Gastroesophageal sphincter (tissue), 3 donors: ENCODE measurements around the gene MACC1.

Experiments
- POLR2A ChIP-seq, 2 donors: fragments of 450-650 bp; IDR thresholded peaks; one replicate each; pipeline ENCODE4 v1.6.1; 2017; ENCODE audit warnings: antibody characterized with exemption in 2 of 2, mild to moderate bottlenecking in 2 of 2, moderate library complexity in 1 of 2
- TF ChIP-seq, protein P1 (sequence below), 4 experiments: fragments of 200-600 bp in 2 of 4; fragments of 450-650 bp in 2 of 4; sonication (generic) in 1 of 4; IDR thresholded peaks; one replicate each; pipeline ENCODE4 v1.5.1; 2017 to 2019; ENCODE audit warnings: antibody characterized with exemption in 4 of 4, mild to moderate bottlenecking in 2 of 4, moderate library complexity in 2 of 4

DNA sequence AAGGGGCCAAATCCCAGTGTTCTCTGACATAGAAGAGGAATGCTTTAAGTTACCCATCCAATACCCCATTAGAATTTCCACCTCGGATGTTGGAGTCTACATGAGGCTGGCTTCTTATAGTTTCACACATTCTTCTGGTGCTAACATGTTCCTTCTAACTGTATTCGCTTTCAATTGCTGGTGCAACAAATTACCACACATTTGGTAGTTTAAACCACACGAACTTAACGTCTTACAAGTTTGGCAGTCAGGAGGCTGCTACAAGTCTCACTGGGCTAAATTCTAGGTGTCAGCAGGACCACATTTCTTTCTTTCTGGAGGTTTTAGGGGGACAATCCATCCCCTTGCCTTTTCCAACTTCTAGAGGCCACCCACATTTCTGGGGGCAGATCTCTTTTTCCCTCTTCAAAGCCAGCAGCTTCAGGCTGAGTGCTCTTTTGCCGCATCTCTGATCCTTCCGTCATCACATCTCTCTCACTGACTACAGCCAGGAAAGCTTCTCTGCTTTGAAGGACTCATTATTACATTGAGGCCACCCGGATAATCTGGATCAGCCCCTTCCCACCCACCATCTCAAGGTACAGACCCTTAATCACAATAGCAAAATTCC, 5.1 kb upstream of the MACC1 start:
- TF ChIP-seq, protein P1, sequence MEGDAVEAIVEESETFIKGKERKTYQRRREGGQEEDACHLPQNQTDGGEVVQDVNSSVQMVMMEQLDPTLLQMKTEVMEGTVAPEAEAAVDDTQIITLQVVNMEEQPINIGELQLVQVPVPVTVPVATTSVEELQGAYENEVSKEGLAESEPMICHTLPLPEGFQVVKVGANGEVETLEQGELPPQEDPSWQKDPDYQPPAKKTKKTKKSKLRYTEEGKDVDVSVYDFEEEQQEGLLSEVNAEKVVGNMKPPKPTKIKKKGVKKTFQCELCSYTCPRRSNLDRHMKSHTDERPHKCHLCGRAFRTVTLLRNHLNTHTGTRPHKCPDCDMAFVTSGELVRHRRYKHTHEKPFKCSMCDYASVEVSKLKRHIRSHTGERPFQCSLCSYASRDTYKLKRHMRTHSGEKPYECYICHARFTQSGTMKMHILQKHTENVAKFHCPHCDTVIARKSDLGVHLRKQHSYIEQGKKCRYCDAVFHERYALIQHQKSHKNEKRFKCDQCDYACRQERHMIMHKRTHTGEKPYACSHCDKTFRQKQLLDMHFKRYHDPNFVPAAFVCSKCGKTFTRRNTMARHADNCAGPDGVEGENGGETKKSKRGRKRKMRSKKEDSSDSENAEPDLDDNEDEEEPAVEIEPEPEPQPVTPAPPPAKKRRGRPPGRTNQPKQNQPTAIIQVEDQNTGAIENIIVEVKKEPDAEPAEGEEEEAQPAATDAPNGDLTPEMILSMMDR (IDR thresholded peaks at IDR 0.05) = no peak
- TF ChIP-seq POLR2A (IDR thresholded peaks at IDR 0.05) = no peak
